GM19438 (cell line): ENCODE data around the gene RAB1B.

ENCODE experiments used
- ATAC-seq: cut with Tn5 transposase; IDR thresholded peaks from one replicate; pipeline ENCODE4 v1.9.1; 2021; ENCODE audit warnings: low read depth; ENCODE audit not compliant: unreplicated experiment

Gene RAB1B

GRCh38 chr11:66282468-66283455, 14.3 kb downstream of the RAB1B start:
- peak; percentile 65 for ATAC-seq

DNA sequence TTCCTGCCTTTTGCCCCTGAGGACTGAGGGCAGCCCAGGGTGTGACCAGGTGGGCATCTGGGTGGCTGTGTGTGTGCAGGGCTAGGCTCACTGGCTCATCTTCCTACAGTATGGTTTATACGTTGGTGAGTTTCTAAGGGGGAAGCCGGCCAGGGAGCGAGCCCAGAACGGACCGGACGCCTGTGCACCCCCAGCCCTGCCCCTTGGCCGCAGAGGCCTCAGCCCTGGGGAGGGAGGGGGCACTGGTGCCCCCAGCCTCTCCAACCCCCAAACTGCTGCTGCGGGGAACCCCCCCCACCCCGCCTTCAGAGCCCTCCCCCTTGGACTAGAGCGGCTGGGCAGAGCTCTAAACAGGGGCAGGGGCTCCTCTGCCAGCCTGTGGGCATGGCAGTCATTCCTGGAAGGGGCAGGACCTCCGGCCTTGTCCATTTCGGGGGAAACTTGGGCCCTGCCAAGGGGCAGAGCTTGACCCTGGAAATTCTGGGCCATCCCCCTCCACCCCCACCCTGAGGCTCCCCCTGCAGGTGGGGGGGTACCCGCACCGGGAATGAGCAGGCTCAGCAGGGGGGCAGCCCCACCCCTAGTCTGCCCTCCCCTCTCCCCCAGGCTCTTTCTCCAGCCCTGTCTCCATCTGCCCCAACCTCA, 15.1 kb downstream of the RAB1B start:
- ATAC-seq = no peak

- ATAC-seq = no peak
These were observed 16.2 kb downstream of the RAB1B start for GRCh38 chr11:66284526-66285078.

GRCh38 chr11:66285250-66285947, 17.0 kb downstream of the RAB1B start:
- ATAC-seq = no peak

DNA sequence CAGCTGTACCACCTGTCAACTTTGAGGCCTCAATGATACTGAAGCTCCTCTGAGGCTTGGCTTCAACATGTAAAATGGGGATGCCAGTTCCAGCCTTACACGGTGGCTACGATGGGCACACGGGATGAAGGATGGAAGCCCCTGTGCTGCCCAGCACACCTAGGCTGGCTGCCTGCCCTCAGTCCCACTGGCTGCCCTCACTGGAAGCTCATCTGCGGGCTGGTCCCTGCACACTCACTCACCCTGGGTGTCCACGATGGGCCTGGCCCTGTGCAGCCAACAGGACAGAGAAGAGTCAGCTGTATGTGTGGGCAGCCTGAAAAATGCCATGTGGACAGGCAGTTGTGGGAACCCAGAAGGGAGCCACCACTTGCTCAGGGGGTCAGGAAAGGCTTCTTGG, 18.3 kb downstream of the RAB1B start:
- ATAC-seq = no peak

GRCh38 chr11:66287211-66287888, 18.9 kb downstream of the RAB1B start:
- ATAC-seq = no peak

GRCh38 chr11:66287889-66288670, 19.6 kb downstream of the RAB1B start:
- ATAC-seq = no peak

- peak; percentile 90 for ATAC-seq
These were observed 20.5 kb downstream of the RAB1B start, which contains the start of gene YIF1A for GRCh38 chr11:66288671-66289547. Gene YIF1A, minus strand, starts transcription at chr11:66289143. Its CDS starts 158 bp downstream, at chr11:66288985.

DNA sequence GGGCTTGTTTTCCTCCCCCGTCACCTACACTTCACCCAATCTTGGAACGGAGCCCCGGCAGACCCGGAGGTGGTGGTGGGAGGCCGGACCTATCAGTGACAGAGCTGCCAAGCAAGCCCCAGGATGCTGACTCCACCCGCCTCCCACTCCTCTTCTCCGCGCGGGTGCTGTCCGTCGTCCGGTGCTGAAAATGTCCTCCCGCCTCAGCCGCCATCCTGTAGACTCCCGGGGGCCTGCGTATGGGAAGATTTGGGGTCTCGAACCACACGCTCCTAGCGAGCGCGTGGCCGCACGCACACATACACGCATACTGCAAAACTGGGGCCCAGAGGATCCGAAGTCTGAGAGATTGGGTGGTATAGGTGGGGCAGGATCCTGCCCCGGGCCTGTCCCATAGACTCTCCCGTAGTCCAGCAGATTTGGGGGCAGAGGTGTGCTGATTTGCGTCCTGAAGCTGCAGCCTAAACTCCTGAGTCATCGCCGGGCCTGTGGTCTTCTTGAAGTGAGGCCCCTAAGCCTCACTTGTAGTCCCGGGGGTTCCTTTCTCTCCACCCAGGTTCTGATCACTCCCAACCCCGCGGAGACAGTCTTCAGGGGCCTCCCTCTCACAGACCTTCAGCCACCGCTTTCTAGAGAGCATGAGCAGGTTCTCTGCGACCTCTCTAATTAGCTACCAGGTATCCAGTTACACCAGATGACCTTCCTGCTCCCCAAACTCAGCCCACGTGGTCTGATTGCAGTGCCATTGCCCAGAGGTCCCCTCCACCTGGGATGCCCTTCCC, 21.3 kb downstream of the RAB1B start:
- peak; percentile 31 for ATAC-seq

GRCh38 chr11:66290330-66290621, 21.8 kb downstream of the RAB1B start:
- no peak for ATAC-seq

DNA sequence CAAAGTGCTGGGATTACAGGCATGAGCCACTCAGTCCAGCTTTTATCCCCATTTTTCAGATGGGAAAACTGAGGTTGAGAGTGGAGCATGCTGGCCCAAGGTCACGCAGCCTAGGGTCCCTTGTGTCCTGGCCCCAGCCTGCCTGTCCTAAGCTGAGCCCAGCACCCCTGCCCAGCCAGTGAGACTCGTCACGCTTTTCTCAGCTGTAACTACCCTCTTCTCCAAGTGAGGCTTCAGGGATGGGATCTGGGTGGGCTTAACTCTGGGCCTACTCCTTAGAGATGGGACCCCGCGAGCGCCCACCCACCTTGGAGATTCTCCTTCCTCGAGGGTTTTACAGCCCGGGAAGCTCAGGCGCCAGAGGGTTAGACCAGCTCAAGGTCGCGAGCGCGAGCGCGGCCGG, 22.9 kb downstream of the RAB1B start:
- no peak for ATAC-seq

- no peak for ATAC-seq
These were observed 23.5 kb downstream of the RAB1B start, which contains the start of gene TMEM151A for GRCh38 chr11:66291706-66292542. Gene TMEM151A, plus strand, starts transcription at chr11:66291894. Its CDS starts 120 bp downstream, at chr11:66292014.

- ATAC-seq = no peak
These were observed 24.3 kb downstream of the RAB1B start for GRCh38 chr11:66292543-66293332.

DNA sequence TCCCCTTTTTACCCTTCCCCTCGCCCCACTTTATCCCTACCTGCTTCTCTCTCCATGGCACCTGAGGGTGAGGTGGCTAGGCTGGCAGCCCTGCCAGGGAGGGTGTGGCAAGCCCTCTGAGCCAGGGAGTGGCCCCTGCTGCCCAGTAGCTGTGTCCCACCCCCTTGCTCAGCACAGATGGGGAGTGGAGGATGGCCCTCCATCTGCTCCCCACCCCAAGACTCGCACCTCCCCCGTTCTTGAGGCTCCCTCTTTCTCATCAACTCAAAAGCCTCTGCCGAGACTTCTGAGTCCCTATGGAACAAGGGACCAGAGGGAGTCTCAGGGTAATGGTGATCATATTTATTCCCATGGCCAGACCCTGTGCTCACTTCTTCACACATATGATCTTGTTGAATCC, 24.9 kb downstream of the RAB1B start:
- ATAC-seq = no peak

DNA sequence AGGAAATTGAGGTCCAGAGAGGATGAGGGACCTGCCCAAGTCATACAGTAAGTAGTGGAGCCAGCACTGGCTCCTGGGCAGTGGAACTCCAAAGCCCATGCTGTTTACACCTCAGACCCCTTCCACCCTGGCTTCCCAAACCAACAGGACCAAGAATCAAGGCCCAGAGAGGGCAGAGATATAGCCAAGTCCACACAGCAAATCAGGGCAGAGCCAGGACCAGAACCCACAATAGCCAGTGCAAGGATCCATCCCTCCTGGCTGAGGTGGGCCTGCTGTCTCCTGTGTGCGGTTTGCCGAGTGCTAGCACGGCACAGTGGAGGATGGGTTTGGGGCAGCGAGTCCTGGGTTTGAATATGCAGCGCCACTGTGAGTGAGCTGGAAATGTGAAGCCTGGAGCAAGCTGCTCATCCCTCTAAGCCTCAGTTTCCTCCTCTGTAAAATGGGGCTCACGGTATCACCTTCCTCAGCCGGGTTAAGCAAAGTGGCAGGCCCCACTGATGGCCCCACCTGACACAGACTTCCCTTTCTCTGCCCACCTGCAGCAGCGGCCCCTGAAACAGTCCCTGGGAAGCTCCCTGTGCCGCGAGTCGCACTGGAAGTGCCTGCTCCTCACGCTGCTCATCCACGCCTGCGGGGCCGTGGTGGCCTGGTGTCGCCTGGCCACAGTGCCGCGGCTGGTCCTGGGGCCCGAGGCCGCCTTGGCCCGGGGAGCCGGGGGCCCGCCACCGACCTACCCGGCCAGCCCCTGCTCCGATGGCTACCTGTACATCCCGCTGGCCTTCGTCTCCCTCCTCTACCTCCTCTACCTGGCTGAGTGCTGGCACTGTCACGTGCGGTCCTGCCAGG, 25.6 kb downstream of the RAB1B start:
- no peak for ATAC-seq
